MM.1S (cell line): Measurements from ENCODE around the gene CLEC1A.

Experiments used
- CTCF ChIP-seq: fragments of 300-600 bp; sonication (generic); IDR thresholded peaks from 2 replicates; pipeline ENCODE4 v1.5.1; 2016; ENCODE audit warnings: antibody characterized with exemption, low read length, mixed read lengths
- EZH2 ChIP-seq: fragments of 300-600 bp; sonication (generic); optimal IDR thresholded peaks from 2 replicates; pipeline ENCODE3; 2017; ENCODE audit warnings: low read depth, mild to moderate bottlenecking, antibody characterized with exemption, low read length, mixed read lengths
- EZH2phosphoT487 ChIP-seq: fragments of 300-600 bp; sonication (generic); IDR thresholded peaks from 2 replicates; pipeline ENCODE4 v1.6.1; 2018; ENCODE audit warnings: antibody characterized with exemption, low read length

DNA sequence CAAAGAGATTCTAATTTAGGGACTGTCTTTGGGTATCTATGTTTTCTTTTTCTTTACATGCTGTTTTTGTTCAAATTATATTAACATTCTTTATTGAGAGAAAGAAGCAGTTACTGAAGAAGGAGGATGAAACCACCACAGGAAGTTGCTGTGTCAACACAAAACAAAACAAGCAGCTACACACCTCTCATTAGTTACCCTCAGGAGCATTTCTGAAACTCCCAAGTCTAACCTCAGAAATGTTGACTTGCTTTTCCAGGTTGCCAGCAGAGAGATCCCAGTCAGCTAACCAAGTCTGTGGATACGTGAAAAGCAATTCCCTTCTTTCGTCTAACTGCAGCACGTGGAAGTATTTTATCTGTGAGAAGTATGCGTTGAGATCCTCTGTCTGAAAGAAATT lies 33.5 kb downstream of the CLEC1A start:
- TF ChIP-seq CTCF (no peak), EZH2phosphoT487 (no peak), EZH2 (no peak)
